Stomach (tissue), 9 donors: Measurements from ENCODE around the gene TFEC. TPM values are rescaled to one million over a fixed set of nuclear protein-coding genes. Genes with fewer than 3 reads are reported as not detected.

Source experiments
- DNase-seq, 2 donors: peaks; one replicate each; pipeline versions ENCODE4 v3.0.0 to v3.0.0-alpha.2; 2013 to 2019
- H3K27ac ChIP-seq, 5 donors: fragments of 200-600 bp in 4 of 5; sonication (generic) in 4 of 5; one replicate each; pipeline ENCODE4 v1.5.1; 2013 to 2019; ENCODE audit warnings: mild to moderate bottlenecking in 1 of 5, moderate library complexity in 1 of 5
- H3K27me3 ChIP-seq, 3 donors: fragments of 200-600 bp; sonication (generic); one replicate each; pipeline ENCODE4 v1.5.1; 2017 to 2019; ENCODE audit warnings: mixed run types in 1 of 3
- H3K36me3 ChIP-seq, 4 donors: fragments of 200-600 bp; sonication (generic); 1 replicate in 3 of 4; 2 replicates in 1 of 4; pipeline ENCODE4 v1.5.1; 2016 to 2019
- H3K4me1 ChIP-seq, 4 donors: fragments of 200-600 bp; sonication (generic); one replicate each; pipeline ENCODE4 v1.5.1; 2016 to 2019
- H3K4me3 ChIP-seq, 4 donors: fragments of 200-600 bp; sonication (generic) in 3 of 4; one replicate each; pipeline ENCODE4 v1.5.1; 2016 to 2019; ENCODE audit warnings: mild to moderate bottlenecking in 1 of 4
- H3K9me3 ChIP-seq, 4 donors: fragments of 200-600 bp; sonication (generic); one replicate each; pipeline ENCODE4 v1.5.1; 2016 to 2019
- CTCF ChIP-seq, 7 experiments: fragments of 450-650 bp in 4 of 7; fragments of 200-600 bp in 3 of 7; sonication (generic) in 3 of 7; IDR thresholded peaks; one replicate each; pipeline ENCODE4 v1.5.1; 2016 to 2019; ENCODE audit warnings: antibody characterized with exemption in 7 of 7, control low read depth in 2 of 7, mild to moderate bottlenecking in 1 of 7
- EP300 ChIP-seq: sonication (generic); formaldehyde crosslinking; IDR thresholded peaks from one replicate; pipeline ENCODE4 v1.6.1; 2017; ENCODE audit warnings: antibody characterized with exemption
- POLR2A ChIP-seq, 4 donors: fragments of 450-650 bp; IDR thresholded peaks; one replicate each; pipeline ENCODE4 v1.6.1; 2016; ENCODE audit warnings: antibody characterized with exemption in 4 of 4, control low read depth in 2 of 4, mild to moderate bottlenecking in 1 of 4, moderate library complexity in 1 of 4
- POLR2AphosphoS5 ChIP-seq, 3 donors: sonication (generic); formaldehyde crosslinking; IDR thresholded peaks; one replicate each; pipeline ENCODE4 v1.6.1; 2016; ENCODE audit warnings: antibody characterized with exemption in 3 of 3
- WGBS, 5 donors: extraction: QIAGEN DNeasy Blood & Tissue Kit in 3 of 5; methylation state at CpG; one replicate each; pipeline versions ENCODE4 v1.1.5 to v1.1.7; 2013 to 2018; 5-methylcytosine and 5-hydroxymethylcytosine counted together
- intact Hi-C: fragments of 100-400 bp; cut with DNase I; formaldehyde crosslinking; loops from one replicate; pipeline ENCODE4 v1.15.1; 2023; ENCODE audit warnings: low total_unique reads
- polyA plus RNA-seq, 3 donors: library from polyadenylated mRNA; stranded (reverse); fragments of 200-250 nt; gene quantifications; one replicate each; pipeline ENCODE4 v1.2.3, GENCODE V29; 2013
- total RNA-seq, 5 donors: library from RNA; depleted of rRNA; stranded (reverse); fragments of >200 nt; gene quantifications; one replicate each; pipeline versions ENCODE4 v1.1.0 to v1.2.3, GENCODE V29; 2014 to 2016
- donor health status: healthy with polysubstance abuse.
- donor health status: Bipolar disorder and iron deficiency.
- donor health status: healthy.

TFEC gene
- total and polyA plus RNA-seq, 8 donors = 0.25 to 28.4 (median 1.1) TPM

DNA sequence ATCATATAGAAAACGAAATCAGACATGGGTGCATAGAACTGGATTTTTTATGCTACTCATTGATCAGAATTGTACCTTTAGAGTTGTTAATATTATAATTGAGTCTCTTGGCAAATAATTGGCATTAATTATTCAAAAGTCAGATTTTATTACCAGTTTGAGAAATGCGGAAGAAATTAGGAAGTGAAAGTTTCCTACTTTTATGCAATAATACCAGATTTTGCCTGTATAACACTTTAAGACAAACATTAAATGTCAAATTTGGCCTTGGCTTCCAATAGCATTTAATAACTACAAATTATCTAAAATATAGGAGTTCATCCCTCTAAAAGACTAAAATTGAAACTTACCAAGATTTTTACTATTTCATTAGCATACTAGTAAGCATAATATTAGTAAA lies 6.8 kb upstream of the TFEC start:
- H3K4me1 ChIP-seq = no peaks in the 10 kb centered on the region
- H3K36me3 ChIP-seq = no peaks in the 10 kb centered on the region
- no peak for TF ChIP-seq EP300
- no peak for TF ChIP-seq POLR2AphosphoS5 (IDR thresholded peaks at IDR 0.05)
- TF ChIP-seq POLR2A (IDR thresholded peaks at IDR 0.05) = no peak
- no peak for TF ChIP-seq CTCF (IDR thresholded peaks at IDR 0.05)
- DNase-seq = no peak
- intact Hi-C loops = no loop called here
- H3K27ac ChIP-seq = no peak overlapping the region
- no peak overlapping the region for H3K4me3 ChIP-seq
- H3K9me3 ChIP-seq = no peaks in the 10 kb centered on the region
- 84 to 92% (median 88%) methylated on average over 2 of the region's 2 CpGs for WGBS, 5 donors
- no peaks in the 10 kb centered on the region for H3K27me3 ChIP-seq

GRCh38 chr7:116034411-116034810 lies 3.8 kb upstream of the TFEC start:
- Histone ChIP-seq H3K27ac (no peak overlapping the region), H3K9me3 (no peaks in the 10 kb centered on the region), H3K4me3 (no peak overlapping the region), H3K36me3 (no peaks in the 10 kb centered on the region), H3K27me3 (no peaks in the 10 kb centered on the region), H3K4me1 (no peaks in the 10 kb centered on the region)
- intact Hi-C loops = no loop called here
- 73 to 89% (median 87%) methylated on average over 3 of the region's 3 CpGs for WGBS, 5 donors
- TF ChIP-seq POLR2AphosphoS5 (IDR thresholded peaks at IDR 0.05) (no peak), POLR2A (IDR thresholded peaks at IDR 0.05) (no peak), CTCF (IDR thresholded peaks at IDR 0.05) (no peak), EP300 (no peak)
- DNase-seq = no peak

- no peak overlapping the region for H3K27ac ChIP-seq
- TF ChIP-seq POLR2AphosphoS5 (IDR thresholded peaks at IDR 0.05) (no peak), CTCF (IDR thresholded peaks at IDR 0.05) (no peak), EP300 (no peak), POLR2A (IDR thresholded peaks at IDR 0.05) (no peak)
- WGBS, 5 donors = 78 to 88% (median 87%) methylated on average over 2 of the region's 2 CpGs
- H3K36me3 ChIP-seq = no peaks in the 10 kb centered on the region
- H3K4me1 ChIP-seq = no peaks in the 10 kb centered on the region
- DNase-seq = no peak
- no peaks in the 10 kb centered on the region for H3K9me3 ChIP-seq
- H3K4me3 ChIP-seq = no peak overlapping the region
- H3K27me3 ChIP-seq = no peaks in the 10 kb centered on the region
- intact Hi-C loops = no loop called here
These were observed 2.3 kb upstream of the TFEC start for GRCh38 chr7:116032886-116033285.

- H3K4me3 ChIP-seq = no peak overlapping the region
- intact Hi-C loops = no loop called here
- no peaks in the 10 kb centered on the region for H3K9me3 ChIP-seq
- 74 to 88% (median 84%) methylated on average over 2 of the region's 2 CpGs for WGBS, 5 donors
- no peak for TF ChIP-seq POLR2A (IDR thresholded peaks at IDR 0.05)
- TF ChIP-seq POLR2AphosphoS5 (IDR thresholded peaks at IDR 0.05) = no peak
- TF ChIP-seq CTCF (IDR thresholded peaks at IDR 0.05) = no peak
- no peak for TF ChIP-seq EP300
- no peaks in the 10 kb centered on the region for H3K36me3 ChIP-seq
- H3K4me1 ChIP-seq = no peaks in the 10 kb centered on the region
- no peak overlapping the region for H3K27ac ChIP-seq
- no peak for DNase-seq
- H3K27me3 ChIP-seq = no peaks in the 10 kb centered on the region
These were observed 1.8 kb downstream of the TFEC start for GRCh38 chr7:116028787-116029186.
